Skin of body (tissue), 2 donors: ENCODE results near the gene THSD4. TPM values are rescaled to one million over a fixed set of nuclear protein-coding genes. Genes with fewer than 3 reads are reported as not detected.
"Not testable (repeated sequence)": the region's sequence is repeated elsewhere in the genome, so short reads cannot be mapped to it uniquely, and the experiment has no call there.

Experiments
- DNase-seq: peaks from one replicate; lab custom pipeline; 2025; lab: John Stamatoyannopoulos, UW
- total RNA-seq: library from RNA; depleted of rRNA; stranded (reverse); fragments of >200 nt; gene quantifications from one replicate; pipeline ENCODE4 v1.2.3, GENCODE V29; 2014

Gene THSD4
- total RNA-seq, 1 donor from 2014 or later, result 24.3 TPM

- peak; percentile 32 for DNase-seq
Measured at GRCh38 chr15:71254491-71254890, 139.2 kb downstream of the THSD4 start.

- DNase-seq, result no peak
Measured at GRCh38 chr15:71256934-71257664, 141.8 kb downstream of the THSD4 start.

- DNase-seq, result no peak
Measured at GRCh38 chr15:71259866-71260265, 144.6 kb downstream of the THSD4 start.

GRCh38 chr15:71261418-71261817, 146.1 kb downstream of the THSD4 start:
- no peak for DNase-seq

- DNase-seq, result no peak
Measured at GRCh38 chr15:71261909-71262308, 146.6 kb downstream of the THSD4 start.

GRCh38 chr15:71262599-71262998, 147.3 kb downstream of the THSD4 start:
- DNase-seq, result no peak

- DNase-seq, result not testable (repeated sequence)
Measured at GRCh38 chr15:71265606-71266005, 150.3 kb downstream of the THSD4 start.

GRCh38 chr15:71271327-71271726, 156.1 kb downstream of the THSD4 start:
- DNase-seq, result no peak

GRCh38 chr15:71272932-71273331, 157.7 kb downstream of the THSD4 start:
- DNase-seq, result no peak

GRCh38 chr15:71273731-71274447, 158.6 kb downstream of the THSD4 start:
- peak; percentile 88 for DNase-seq

- no peak for DNase-seq
Measured at GRCh38 chr15:71274448-71274798, 159.2 kb downstream of the THSD4 start.

GRCh38 chr15:71275098-71275497, 159.8 kb downstream of the THSD4 start:
- DNase-seq, result peak; percentile 26

GRCh38 chr15:71275566-71276335, 160.5 kb downstream of the THSD4 start:
- DNase-seq, result no peak

- no peak for DNase-seq
Measured at GRCh38 chr15:71276336-71276665, 161.0 kb downstream of the THSD4 start.

GRCh38 chr15:71278989-71279756, 163.9 kb downstream of the THSD4 start:
- DNase-seq, result peak; percentile 92

- DNase-seq, result no peak
Measured at GRCh38 chr15:71279757-71280141, 164.5 kb downstream of the THSD4 start.

GRCh38 chr15:71280206-71280605, 164.9 kb downstream of the THSD4 start:
- peak; percentile 56 for DNase-seq

GRCh38 chr15:71281256-71281655, 166.0 kb downstream of the THSD4 start:
- peak; percentile 36 for DNase-seq

GRCh38 chr15:71282076-71282475, 166.8 kb downstream of the THSD4 start:
- peak; percentile 59 for DNase-seq

GRCh38 chr15:71288348-71288955, 173.2 kb downstream of the THSD4 start:
- DNase-seq, result no peak

- DNase-seq, result no peak
Measured at GRCh38 chr15:71290002-71290401, 174.7 kb downstream of the THSD4 start.
